Upper lobe of left lung (tissue), 6 donors: ENCODE results near the gene LTBP1. TPM values are rescaled to one million over a fixed set of nuclear protein-coding genes. Genes with fewer than 3 reads are reported as not detected.

Experiments
- ATAC-seq, 2 donors: fragments of 200-7000 bp; cut with Tn5 transposase; one replicate each; pipeline ENCODE4 v1.9.1; 2022; ENCODE audit warnings: mild to moderate bottlenecking in 2 of 2, moderate library complexity in 2 of 2; ENCODE audit not compliant: low FRiP score in 2 of 2
- DNase-seq, 2 donors: peaks; one replicate each; pipeline ENCODE4 v3.0.0-alpha.2; 2019 to 2020
- H3K27ac ChIP-seq, 4 donors: fragments of 200-600 bp; sonication (generic); one replicate each; pipeline ENCODE4 v1.5.1; 2016 to 2019
- H3K27me3 ChIP-seq, 4 donors: fragments of 200-600 bp; sonication (generic); one replicate each; pipeline ENCODE4 v1.5.1; 2017 to 2019
- H3K36me3 ChIP-seq, 4 donors: fragments of 200-600 bp; sonication (generic); one replicate each; pipeline ENCODE4 v1.5.1; 2016 to 2019
- H3K4me1 ChIP-seq, 4 donors: fragments of 200-600 bp; sonication (generic); one replicate each; pipeline ENCODE4 v1.5.1; 2018 to 2019
- H3K4me3 ChIP-seq, 4 donors: fragments of 200-600 bp; sonication (generic); one replicate each; pipeline ENCODE4 v1.5.1; 2017 to 2019; ENCODE audit warnings: mild to moderate bottlenecking in 2 of 4, moderate library complexity in 1 of 4
- H3K9me3 ChIP-seq, 4 donors: fragments of 200-600 bp; sonication (generic); one replicate each; pipeline ENCODE4 v1.5.1; 2018 to 2019
- EP300 ChIP-seq, 4 donors: sonication (generic); formaldehyde crosslinking; IDR thresholded peaks; one replicate each; pipeline ENCODE4 v1.5.1; 2017; ENCODE audit warnings: antibody characterized with exemption in 4 of 4, control low read depth in 2 of 4
- POLR2A ChIP-seq, 4 donors: fragments of 450-650 bp; IDR thresholded peaks; one replicate each; pipeline ENCODE4 v1.5.1; 2016 to 2017; ENCODE audit warnings: antibody characterized with exemption in 4 of 4, mild to moderate bottlenecking in 2 of 4
- POLR2AphosphoS5 ChIP-seq, 2 donors: sonication (generic); formaldehyde crosslinking; IDR thresholded peaks; one replicate each; pipeline ENCODE4 v1.5.1; 2017; ENCODE audit warnings: antibody characterized with exemption in 2 of 2
- WGBS, 2 donors: methylation state at CpG; one replicate each; pipeline ENCODE4 v1.1.5; 2017 to 2018; 5-methylcytosine and 5-hydroxymethylcytosine counted together
- total RNA-seq, 6 donors: library from RNA; depleted of rRNA in 4 of 6; stranded (reverse); fragments of >200 nt in 4 of 6; gene quantifications; one replicate each; pipeline versions ENCODE4 v1.1.0 to v1.2.1, GENCODE V29; 2016 to 2021
- TF ChIP-seq, protein P1 (sequence below), 6 experiments: fragments of 450-650 bp in 4 of 6; fragments of 200-600 bp in 2 of 6; sonication (generic) in 2 of 6; IDR thresholded peaks; one replicate each; pipeline ENCODE4 v1.5.1; 2016 to 2019; ENCODE audit warnings: antibody characterized with exemption in 6 of 6
- donor health status: DM: no; HTN: no; CAD: no; lungs with moderate emphysema.
- donor health status: DM: no; HTN: yes; CAD: no; lungs with severe emphysema.

LTBP1 gene
- total RNA-seq, 6 donors from 2014 or later = 11.5 to 45.0 (median 27.1) TPM

DNA sequence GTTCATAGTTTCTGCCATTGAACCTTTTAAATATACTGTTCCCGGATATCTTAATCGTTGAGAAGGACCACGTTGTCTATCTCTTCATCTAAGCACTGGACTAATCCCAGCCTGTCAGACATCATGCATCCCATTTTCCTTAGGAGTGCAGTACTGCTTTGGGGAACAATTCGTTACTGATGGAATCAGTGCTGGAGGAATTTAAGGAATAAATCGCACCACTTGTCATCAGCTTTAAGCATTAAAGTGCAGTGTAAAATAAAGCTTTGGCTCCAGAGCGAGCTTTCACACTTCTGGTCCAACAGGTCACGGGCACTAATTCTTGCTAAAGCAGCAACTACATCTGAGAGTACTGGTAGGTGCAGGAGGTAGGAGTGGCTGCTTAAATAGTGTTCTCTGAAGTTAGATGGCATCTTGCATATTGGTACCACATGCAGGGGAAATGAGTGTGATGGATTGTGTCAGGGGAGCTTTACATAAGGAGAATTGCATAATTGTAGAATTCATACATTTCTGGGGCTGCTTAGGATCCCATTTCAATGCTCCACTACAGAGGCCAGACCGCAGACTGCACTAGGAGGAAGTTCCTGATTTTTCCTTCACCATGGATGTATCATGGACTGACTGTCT is 424.0 kb downstream of the LTBP1 start:
- ATAC-seq = no peak
- H3K36me3 ChIP-seq = no peaks in the 10 kb centered on the region
- H3K27ac ChIP-seq = no peak overlapping the region
- H3K4me3 ChIP-seq = no peak overlapping the region
- H3K4me1 ChIP-seq = no peaks in the 10 kb centered on the region
- no peaks in the 10 kb centered on the region for H3K9me3 ChIP-seq
- no peak for DNase-seq
- no peak for TF ChIP-seq EP300 (IDR thresholded peaks at IDR 0.05)
- TF ChIP-seq POLR2AphosphoS5 (IDR thresholded peaks at IDR 0.05) = no peak
- WGBS, 2 donors = 77 to 83% methylated on average over 8 of the region's 8 CpGs
- H3K27me3 ChIP-seq = no peaks in the 10 kb centered on the region

DNA sequence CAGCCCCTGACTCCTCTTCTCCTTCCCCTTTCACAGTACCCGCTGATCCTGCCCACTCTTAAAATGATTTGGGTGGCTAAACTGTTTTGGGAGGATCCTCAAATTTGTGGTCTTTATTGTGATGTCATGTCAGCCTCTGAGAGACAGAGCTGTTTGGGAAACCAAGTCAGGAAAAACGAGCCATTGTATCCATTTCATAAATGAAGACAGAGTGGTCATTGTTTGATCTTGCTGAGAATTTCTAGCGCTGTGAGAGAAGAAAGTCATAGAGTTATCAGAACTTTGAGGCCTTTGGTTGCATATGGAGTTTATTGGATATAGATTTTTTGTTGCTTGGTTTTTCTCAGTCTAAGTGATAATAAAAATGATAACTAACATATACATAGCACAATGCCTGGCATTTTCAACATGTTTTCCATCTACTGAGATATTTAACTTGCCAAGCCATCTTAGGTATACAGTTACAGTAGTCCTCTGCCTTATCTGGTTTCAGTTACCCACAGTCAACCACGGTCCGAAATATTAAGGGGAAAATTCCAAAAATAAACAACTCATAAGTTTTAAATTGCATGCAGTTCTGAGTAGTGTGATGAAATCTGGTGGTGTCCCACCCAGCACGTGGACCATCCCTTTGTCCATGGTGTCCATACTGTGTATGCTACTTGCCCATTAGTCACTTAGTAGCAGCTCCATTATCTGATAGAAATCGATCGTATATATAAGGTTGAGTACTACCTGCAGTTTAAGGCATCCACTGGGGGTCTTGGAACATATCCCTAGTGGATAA is 424.7 kb downstream of the LTBP1 start:
- no peaks in the 10 kb centered on the region for H3K36me3 ChIP-seq
- TF ChIP-seq POLR2AphosphoS5 (IDR thresholded peaks at IDR 0.05) (no peak), EP300 (IDR thresholded peaks at IDR 0.05) (no peak), POLR2A (IDR thresholded peaks at IDR 0.05) (no peak)
- TF ChIP-seq, protein P1, sequence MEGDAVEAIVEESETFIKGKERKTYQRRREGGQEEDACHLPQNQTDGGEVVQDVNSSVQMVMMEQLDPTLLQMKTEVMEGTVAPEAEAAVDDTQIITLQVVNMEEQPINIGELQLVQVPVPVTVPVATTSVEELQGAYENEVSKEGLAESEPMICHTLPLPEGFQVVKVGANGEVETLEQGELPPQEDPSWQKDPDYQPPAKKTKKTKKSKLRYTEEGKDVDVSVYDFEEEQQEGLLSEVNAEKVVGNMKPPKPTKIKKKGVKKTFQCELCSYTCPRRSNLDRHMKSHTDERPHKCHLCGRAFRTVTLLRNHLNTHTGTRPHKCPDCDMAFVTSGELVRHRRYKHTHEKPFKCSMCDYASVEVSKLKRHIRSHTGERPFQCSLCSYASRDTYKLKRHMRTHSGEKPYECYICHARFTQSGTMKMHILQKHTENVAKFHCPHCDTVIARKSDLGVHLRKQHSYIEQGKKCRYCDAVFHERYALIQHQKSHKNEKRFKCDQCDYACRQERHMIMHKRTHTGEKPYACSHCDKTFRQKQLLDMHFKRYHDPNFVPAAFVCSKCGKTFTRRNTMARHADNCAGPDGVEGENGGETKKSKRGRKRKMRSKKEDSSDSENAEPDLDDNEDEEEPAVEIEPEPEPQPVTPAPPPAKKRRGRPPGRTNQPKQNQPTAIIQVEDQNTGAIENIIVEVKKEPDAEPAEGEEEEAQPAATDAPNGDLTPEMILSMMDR (IDR thresholded peaks at IDR 0.05) = no peak
- no peak overlapping the region for H3K27ac ChIP-seq
- 82 to 86% methylated on average over 8 of the region's 8 CpGs for WGBS, 2 donors
- ATAC-seq = no peak
- DNase-seq = no peak
- H3K4me1 ChIP-seq = no peaks in the 10 kb centered on the region
- no peaks in the 10 kb centered on the region for H3K27me3 ChIP-seq
- no peaks in the 10 kb centered on the region for H3K9me3 ChIP-seq
- no peak overlapping the region for H3K4me3 ChIP-seq

DNA sequence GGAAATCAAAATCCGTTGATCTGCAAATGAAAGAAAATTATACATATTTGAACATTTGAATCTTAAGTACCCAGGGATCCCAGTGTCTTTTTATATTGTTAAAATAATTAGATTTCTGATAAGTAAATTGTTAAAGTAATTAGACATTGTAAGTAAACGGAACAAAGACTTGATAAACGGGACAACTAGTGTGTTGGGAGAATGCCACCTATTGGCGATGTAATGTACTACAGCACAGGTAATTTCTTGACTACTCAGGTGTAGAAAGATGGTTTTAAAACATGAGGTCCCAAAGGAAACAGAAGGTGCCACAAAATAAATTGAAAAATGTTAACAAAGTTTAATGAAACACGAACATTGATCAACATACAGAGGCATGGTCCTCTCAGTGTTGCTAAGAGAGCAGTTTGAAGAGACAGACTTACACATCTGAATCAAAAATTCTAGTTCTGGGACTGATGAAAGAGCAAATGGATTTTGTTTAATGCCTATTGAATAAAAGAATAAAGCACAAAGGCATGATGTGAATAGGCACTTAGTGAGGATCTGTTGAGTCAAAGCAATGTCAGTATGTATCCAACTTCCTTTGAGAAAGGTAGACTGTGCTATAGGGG is 426.3 kb downstream of the LTBP1 start:
- Histone ChIP-seq H3K9me3 (no peaks in the 10 kb centered on the region), H3K4me3 (no peak overlapping the region), H3K27me3 (no peaks in the 10 kb centered on the region), H3K4me1 (no peaks in the 10 kb centered on the region), H3K36me3 (no peaks in the 10 kb centered on the region), H3K27ac (no peak overlapping the region)
- ATAC-seq (no peak), DNase-seq (no peak)
- WGBS, 2 donors = 24 to 27% methylated on average over 5 of the region's 5 CpGs
- TF ChIP-seq EP300 (IDR thresholded peaks at IDR 0.05) (no peak), POLR2A (IDR thresholded peaks at IDR 0.05) (no peak), POLR2AphosphoS5 (IDR thresholded peaks at IDR 0.05) (no peak)
- TF ChIP-seq, protein P1 (IDR thresholded peaks at IDR 0.05) = peak; percentile 56 to 73 (median 71)

DNA sequence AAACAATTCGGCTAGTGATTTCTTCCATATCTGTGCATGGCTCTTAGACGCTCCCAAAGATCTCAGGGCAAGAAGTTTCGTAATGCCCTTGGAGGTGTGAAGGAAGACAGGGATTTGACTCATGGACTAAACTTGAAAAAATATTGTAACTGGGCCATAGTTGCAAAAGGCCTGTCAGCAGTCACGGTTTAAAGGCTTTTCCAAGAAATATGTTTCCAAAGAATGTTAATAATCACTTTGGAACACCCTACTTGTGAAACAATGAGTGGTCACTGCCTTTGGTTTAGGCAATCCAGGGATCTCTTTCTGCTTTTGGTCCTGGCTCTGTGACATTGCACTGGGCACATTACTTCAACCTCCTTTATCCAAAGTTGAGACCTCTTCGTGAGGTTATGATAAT is 427.2 kb downstream of the LTBP1 start:
- no peaks in the 10 kb centered on the region for H3K36me3 ChIP-seq
- WGBS, 2 donors = 72 to 87% methylated on average over 5 of the region's 5 CpGs
- H3K27me3 ChIP-seq = no peaks in the 10 kb centered on the region
- H3K27ac ChIP-seq = no peak overlapping the region
- H3K4me3 ChIP-seq = no peak overlapping the region
- H3K9me3 ChIP-seq = no peaks in the 10 kb centered on the region
- DNase-seq (no peak), ATAC-seq (peak in 1 of 2 donors; percentile 76)
- H3K4me1 ChIP-seq = no peaks in the 10 kb centered on the region
- peak in 1 of 2 donors; percentile 43 for TF ChIP-seq POLR2AphosphoS5 (IDR thresholded peaks at IDR 0.05)
- TF ChIP-seq, protein P1 (IDR thresholded peaks at IDR 0.05) = no peak

DNA sequence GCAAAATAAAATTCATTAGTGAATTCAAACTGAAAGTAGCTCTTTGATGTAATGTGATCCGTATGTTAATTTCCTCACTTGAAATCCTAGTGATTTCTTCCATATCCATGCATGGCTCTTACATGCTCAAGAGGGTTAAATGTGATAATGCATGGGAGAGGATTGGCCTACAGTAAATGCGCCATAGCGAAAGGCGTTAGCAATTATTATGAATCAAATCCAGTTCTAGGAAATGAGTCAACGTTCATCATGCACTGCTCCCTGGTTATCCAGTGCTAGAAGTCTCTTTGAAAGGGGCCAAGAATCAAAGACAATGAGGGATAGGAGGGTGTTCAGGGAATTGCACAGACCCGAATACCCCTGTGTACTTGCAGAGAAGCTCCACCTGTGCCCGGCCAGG is 428.3 kb downstream of the LTBP1 start:
- DNase-seq = no peak
- Histone ChIP-seq H3K27ac (no peak overlapping the region), H3K27me3 (no peaks in the 10 kb centered on the region), H3K4me3 (no peak overlapping the region), H3K4me1 (no peaks in the 10 kb centered on the region), H3K36me3 (no peaks in the 10 kb centered on the region), H3K9me3 (no peaks in the 10 kb centered on the region)
- ATAC-seq = peak in 1 of 2 donors; percentile 23
- WGBS, 2 donors = 75 to 95% methylated on average over 7 of the region's 7 CpGs
- TF ChIP-seq POLR2A (IDR thresholded peaks at IDR 0.05) (no peak), EP300 (IDR thresholded peaks at IDR 0.05) (no peak), POLR2AphosphoS5 (IDR thresholded peaks at IDR 0.05) (no peak)
- TF ChIP-seq, protein P1 (IDR thresholded peaks at IDR 0.05) = no peak
